M059J (cell line): ENCODE data around the gene ZNF491. TPM values are rescaled to one million over a fixed set of nuclear protein-coding genes. Genes with fewer than 3 reads are reported as not detected.
"Not testable (repeated sequence)": the region's sequence is repeated elsewhere in the genome, so short reads cannot be mapped to it uniquely, and the experiment has no call there.

ENCODE experiments used
- DNase-seq: peaks from one replicate; pipeline ENCODE4 v3.0.0-alpha.2; 2012; ENCODE audit warnings: low read depth
- total RNA-seq: library from RNA; depleted of rRNA; stranded (reverse); fragments of >200 nt; shearing (Covaris generic); gene quantifications from 2 replicates; pipeline ENCODE4 v1.2.3, GENCODE V29; 2014

ZNF491 gene
- total RNA-seq, 1 experiment from 2014 or later = 0.64 TPM

GRCh38 chr19:11806354-11807098 lies 8.2 kb downstream of the ZNF491 start:
- no peak for DNase-seq

- no peak for DNase-seq
Observed at GRCh38 chr19:11807099-11807380, 8.7 kb downstream of the ZNF491 start.

- DNase-seq = no peak
Observed at GRCh38 chr19:11813703-11814028, 15.3 kb downstream of the ZNF491 start.

- DNase-seq = peak; percentile 93
Observed at GRCh38 chr19:11814029-11814699, 15.8 kb downstream of the ZNF491 start, which contains the start of gene ZNF440. ZNF440 (plus strand) TSS chr19:11814273; CDS start chr19:11814448, 175 bp downstream.

- no peak for DNase-seq
Observed at GRCh38 chr19:11814700-11815035, 16.3 kb downstream of the ZNF491 start.

- DNase-seq = peak; percentile 38
Observed at GRCh38 chr19:11821474-11822109, 23.3 kb downstream of the ZNF491 start.

GRCh38 chr19:11828957-11829876 lies 30.9 kb downstream of the ZNF491 start:
- DNase-seq = not testable (repeated sequence)

- DNase-seq = no peak
Observed at GRCh38 chr19:11832253-11832912, 34.1 kb downstream of the ZNF491 start.

- no peak for DNase-seq
Observed at GRCh38 chr19:11833541-11833940, 35.2 kb downstream of the ZNF491 start.

- not testable (repeated sequence) for DNase-seq
Observed at GRCh38 chr19:11835626-11836066, 37.3 kb downstream of the ZNF491 start.

GRCh38 chr19:11843722-11844121 lies 45.4 kb downstream of the ZNF491 start:
- no peak for DNase-seq

GRCh38 chr19:11847615-11848014 lies 49.3 kb downstream of the ZNF491 start:
- DNase-seq = not testable (repeated sequence)

GRCh38 chr19:11848200-11848593 lies 49.9 kb downstream of the ZNF491 start:
- DNase-seq = no peak

- DNase-seq = peak; percentile 88
Observed at GRCh38 chr19:11848594-11849469, 50.5 kb downstream of the ZNF491 start, which contains the start of gene ZNF439. ZNF439 (plus strand) TSS chr19:11848726; CDS start chr19:11848868, 142 bp downstream.

- DNase-seq = not testable (repeated sequence)
Observed at GRCh38 chr19:11850289-11850688, 52.0 kb downstream of the ZNF491 start.

GRCh38 chr19:11853358-11853757 lies 55.0 kb downstream of the ZNF491 start:
- no peak for DNase-seq

GRCh38 chr19:11856596-11857250 lies 58.4 kb downstream of the ZNF491 start:
- DNase-seq = no peak
